OCI-LY3 (cell line): ENCODE data around the gene CRTC1.

Experiments used
- EZH2phosphoT487 ChIP-seq: fragments of 200-600 bp; shearing (Covaris generic); IDR thresholded peaks from 2 replicates; pipeline ENCODE4 v1.6.1; 2018; ENCODE audit warnings: antibody characterized with exemption, mixed run types, low read depth
- TF ChIP-seq, protein P1 (sequence below): fragments of 200-600, 300-600 bp; sonication (generic); IDR thresholded peaks from 2 replicates; pipeline ENCODE4 v1.5.1; 2014; ENCODE audit warnings: antibody characterized with exemption, low read length, low read depth

- TF ChIP-seq, protein P1, sequence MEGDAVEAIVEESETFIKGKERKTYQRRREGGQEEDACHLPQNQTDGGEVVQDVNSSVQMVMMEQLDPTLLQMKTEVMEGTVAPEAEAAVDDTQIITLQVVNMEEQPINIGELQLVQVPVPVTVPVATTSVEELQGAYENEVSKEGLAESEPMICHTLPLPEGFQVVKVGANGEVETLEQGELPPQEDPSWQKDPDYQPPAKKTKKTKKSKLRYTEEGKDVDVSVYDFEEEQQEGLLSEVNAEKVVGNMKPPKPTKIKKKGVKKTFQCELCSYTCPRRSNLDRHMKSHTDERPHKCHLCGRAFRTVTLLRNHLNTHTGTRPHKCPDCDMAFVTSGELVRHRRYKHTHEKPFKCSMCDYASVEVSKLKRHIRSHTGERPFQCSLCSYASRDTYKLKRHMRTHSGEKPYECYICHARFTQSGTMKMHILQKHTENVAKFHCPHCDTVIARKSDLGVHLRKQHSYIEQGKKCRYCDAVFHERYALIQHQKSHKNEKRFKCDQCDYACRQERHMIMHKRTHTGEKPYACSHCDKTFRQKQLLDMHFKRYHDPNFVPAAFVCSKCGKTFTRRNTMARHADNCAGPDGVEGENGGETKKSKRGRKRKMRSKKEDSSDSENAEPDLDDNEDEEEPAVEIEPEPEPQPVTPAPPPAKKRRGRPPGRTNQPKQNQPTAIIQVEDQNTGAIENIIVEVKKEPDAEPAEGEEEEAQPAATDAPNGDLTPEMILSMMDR = no peak
- TF ChIP-seq EZH2phosphoT487 = no peak
These were observed 17.2 kb downstream of the CRTC1 start for GRCh38 chr19:18700501-18701249.
